ENCODE measurements around the gene HDAC10.

DNA sequence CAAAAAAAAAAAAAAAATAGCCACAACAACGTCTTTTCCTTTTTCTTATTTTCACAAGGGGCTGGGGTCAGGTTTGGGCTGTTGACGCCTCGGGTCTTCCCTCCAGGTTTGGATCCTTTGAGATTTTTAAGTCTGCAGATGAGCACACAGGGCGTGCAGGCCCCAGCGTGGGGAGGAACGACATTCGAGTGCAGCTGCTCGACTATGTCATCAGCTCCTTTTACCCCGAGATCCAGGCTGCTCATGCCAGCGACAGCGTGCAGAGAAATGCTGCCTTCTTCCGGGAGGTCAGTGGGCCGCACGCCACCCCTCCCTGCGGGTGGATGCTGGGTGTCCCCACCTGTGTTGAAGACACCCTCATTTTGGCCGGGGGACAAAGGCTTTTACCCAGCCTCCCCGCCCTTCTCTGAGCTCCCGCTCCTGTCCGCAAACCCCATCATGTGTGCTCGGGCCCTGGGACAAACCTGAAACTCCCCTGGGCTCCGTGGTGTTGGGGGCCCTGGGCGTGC is 42.6 kb downstream of the HDAC10 start:
- TF ChIP-seq POLR2A (IDR thresholded peaks at IDR 0.05; ENCODE audit: low read depth, low read length), result no peak
- TF ChIP-seq POLR2AphosphoS5 (IDR thresholded peaks at IDR 0.05; ENCODE audit: low read depth, low read length), result no peak
- TF ChIP-seq TAF1 (IDR thresholded peaks at IDR 0.05; ENCODE audit: low read depth, low read length), result no peak
- no peak for TF ChIP-seq POU2F2 (IDR thresholded peaks at IDR 0.05; ENCODE audit: low read depth, low read length)
- no peak for TF ChIP-seq PAX5 (IDR thresholded peaks at IDR 0.05; ENCODE audit: insufficient read depth, low read length, severe bottlenecking)
- no peak for TF ChIP-seq SPI1 (IDR thresholded peaks at IDR 0.05; ENCODE audit: low read depth, low read length)
